IMR-90 (cell line): ENCODE data around the gene L3MBTL3.

Experiments used
- CEBPB ChIP-seq: IDR thresholded peaks from 2 replicates; pipeline ENCODE4 v1.6.1; 2012; ENCODE audit warnings: low read depth, low read length, improper control_type of control experiment
- FOS ChIP-seq: fragments of 150-350 bp; IDR thresholded peaks from 2 replicates; pipeline ENCODE4 v1.6.1; 2016; ENCODE audit warnings: low read depth, low read length
- MAZ ChIP-seq: IDR thresholded peaks from 2 replicates; pipeline ENCODE4 v1.6.1; 2012; ENCODE audit warnings: low read depth, mild to moderate bottlenecking, low read length, improper control_type of control experiment, moderate library complexity, borderline replicate concordance
- POLR2A ChIP-seq: IDR thresholded peaks from 2 replicates; pipeline ENCODE4 v1.6.1; 2012; ENCODE audit warnings: mild to moderate bottlenecking, low read depth, low read length
- RAD21 ChIP-seq: IDR thresholded peaks from 2 replicates; pipeline ENCODE4 v1.6.1; 2012; ENCODE audit warnings: low read length, improper control_type of control experiment
- RCOR1 ChIP-seq: IDR thresholded peaks from 2 replicates; pipeline ENCODE4 v1.6.1; 2012; ENCODE audit warnings: mild to moderate bottlenecking, low read length, improper control_type of control experiment; ENCODE audit not compliant: insufficient replicate concordance
- RFX5 ChIP-seq: IDR thresholded peaks from 2 replicates; pipeline ENCODE4 v1.8.0; 2012; ENCODE audit warnings: low read depth, mild to moderate bottlenecking, low read length, moderate library complexity
- SMC3 ChIP-seq: fragments of 150-350 bp; IDR thresholded peaks from 2 replicates; pipeline ENCODE4 v1.6.1; 2016; ENCODE audit warnings: low read depth, mild to moderate bottlenecking, antibody characterized with exemption, low read length, moderate library complexity
- TF ChIP-seq, protein P1 (sequence below): conservative IDR thresholded peaks from 2 replicates; pipeline ENCODE4 v1.5.1; 2012; ENCODE audit warnings: mild to moderate bottlenecking, low read depth, low read length, improper control_type of control experiment

DNA sequence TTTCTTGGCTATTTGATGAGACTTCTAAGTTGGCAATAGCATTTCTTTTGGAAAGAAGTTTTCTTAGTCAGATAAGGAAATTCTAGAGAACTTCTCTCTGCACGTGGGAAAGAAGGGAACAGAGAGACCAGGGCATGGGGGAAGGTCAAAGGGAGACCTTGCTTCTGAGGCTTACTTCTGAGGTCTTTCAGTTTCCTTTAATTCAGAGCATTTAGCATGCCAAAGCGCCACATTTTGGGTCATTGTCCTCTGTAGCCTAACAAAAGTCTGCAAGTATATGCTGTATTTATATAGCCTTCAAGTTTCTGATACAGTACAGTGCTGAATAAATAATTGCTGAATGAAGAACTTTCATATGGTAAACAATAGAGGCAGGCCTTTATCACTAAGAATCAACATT, 108.8 kb downstream of the L3MBTL3 start:
- TF ChIP-seq, protein P1, sequence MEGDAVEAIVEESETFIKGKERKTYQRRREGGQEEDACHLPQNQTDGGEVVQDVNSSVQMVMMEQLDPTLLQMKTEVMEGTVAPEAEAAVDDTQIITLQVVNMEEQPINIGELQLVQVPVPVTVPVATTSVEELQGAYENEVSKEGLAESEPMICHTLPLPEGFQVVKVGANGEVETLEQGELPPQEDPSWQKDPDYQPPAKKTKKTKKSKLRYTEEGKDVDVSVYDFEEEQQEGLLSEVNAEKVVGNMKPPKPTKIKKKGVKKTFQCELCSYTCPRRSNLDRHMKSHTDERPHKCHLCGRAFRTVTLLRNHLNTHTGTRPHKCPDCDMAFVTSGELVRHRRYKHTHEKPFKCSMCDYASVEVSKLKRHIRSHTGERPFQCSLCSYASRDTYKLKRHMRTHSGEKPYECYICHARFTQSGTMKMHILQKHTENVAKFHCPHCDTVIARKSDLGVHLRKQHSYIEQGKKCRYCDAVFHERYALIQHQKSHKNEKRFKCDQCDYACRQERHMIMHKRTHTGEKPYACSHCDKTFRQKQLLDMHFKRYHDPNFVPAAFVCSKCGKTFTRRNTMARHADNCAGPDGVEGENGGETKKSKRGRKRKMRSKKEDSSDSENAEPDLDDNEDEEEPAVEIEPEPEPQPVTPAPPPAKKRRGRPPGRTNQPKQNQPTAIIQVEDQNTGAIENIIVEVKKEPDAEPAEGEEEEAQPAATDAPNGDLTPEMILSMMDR: no peak
- TF ChIP-seq CEBPB (no peak), POLR2A (no peak), RAD21 (no peak), FOS (no peak), RCOR1 (no peak), RFX5 (no peak), MAZ (no peak), SMC3 (no peak)
